ENCODE data around the gene TMEM52B. TPM values are rescaled to one million over a fixed set of nuclear protein-coding genes. Genes with fewer than 3 reads are reported as not detected.

Gene TMEM52B
- total RNA-seq: 3.8 and 13.8 TPM in 2 replicates

GRCh38 chr12:10178821-10179220 lies at the start of gene TMEM52B:
TSS of gene TMEM52B (plus strand) at chr12:10179032. CDS start at chr12:10179575, 543 bp downstream.

GRCh38 chr12:10130042-10130441 lies 48.8 kb upstream of the TMEM52B start, which contains the start of gene CLEC7A:
TSS of gene CLEC7A (minus strand) at chr12:10130199. CDS start at chr12:10130082, 117 bp downstream.

GRCh38 chr12:10171973-10172728 lies 6.7 kb upstream of the TMEM52B start, which contains the start of gene OLR1:
TSS of gene OLR1 (minus strand) at chr12:10172132. CDS start at chr12:10172077, 55 bp downstream.

GRCh38 chr12:10212739-10213131 lies 33.9 kb downstream of the TMEM52B start, which contains the start of gene GABARAPL1:
TSS of gene GABARAPL1 (plus strand) at chr12:10212877. CDS start at chr12:10213130, 253 bp downstream.

Other genes with a start within 250 kb of the TMEM52B start
- gene CLEC2A, start 246.7 kb upstream of the TMEM52B start, total RNA-seq: not detected in 2 replicates
- not detected in 2 replicates for gene CLEC12A, start 207.6 kb upstream of the TMEM52B start, total RNA-seq
- gene CLEC1B, start 179.9 kb upstream of the TMEM52B start, total RNA-seq: not detected in 2 replicates
- gene CLEC12B, start 168.4 kb upstream of the TMEM52B start, total RNA-seq: not detected in 2 replicates
- gene CLEC9A, start 148.3 kb upstream of the TMEM52B start, total RNA-seq: not detected in 2 replicates
- 0.13 TPM in 1 of 2 replicates, not detected in the other for gene CLEC1A, start 80.0 kb upstream of the TMEM52B start, total RNA-seq
- under 0.01 TPM in 1 of 2 replicates, not detected in the other for gene CLEC7A, start 48.8 kb upstream of the TMEM52B start, total RNA-seq
- 4.0 and 10.1 TPM in 2 replicates for gene OLR1, start 6.9 kb upstream of the TMEM52B start, total RNA-seq
- gene GABARAPL1, start 33.8 kb downstream of the TMEM52B start, total RNA-seq: 69.3 and 89.6 TPM in 2 replicates
- gene KLRD1, start 128.8 kb downstream of the TMEM52B start, total RNA-seq: under 0.01 and 0.64 TPM in 2 replicates
- 0.08 TPM in 1 of 2 replicates, not detected in the other for gene KLRK1, start 211.0 kb downstream of the TMEM52B start, total RNA-seq
- gene KLRC4, start 230.7 kb downstream of the TMEM52B start, total RNA-seq: not detected in 2 replicates
- gene KLRC3, start 241.6 kb downstream of the TMEM52B start, total RNA-seq: 0.39 TPM in 1 of 2 replicates, not detected in the other

Data from epithelial cell of alveolus of lung (primary cell).